HepG2 (cell line): ENCODE results near the gene ORC3. TPM values are rescaled to one million over a fixed set of nuclear protein-coding genes. Genes with fewer than 3 reads are reported as not detected.

ENCODE experiments used
- AGO1 ChIP-seq: fragments of 200-400 bp; formaldehyde crosslinking; IDR thresholded peaks from 2 replicates; pipeline ENCODE4 v1.6.1; 2017; ENCODE audit warnings: mild to moderate bottlenecking, low read depth, low read length, moderate library complexity; ENCODE audit not compliant: poor library complexity, severe bottlenecking
- CBX1 ChIP-seq: IDR thresholded peaks from one replicate; pipeline ENCODE4 v1.6.1; 2016; ENCODE audit warnings: antibody characterized with exemption, low read depth
- CEBPB ChIP-seq: IDR thresholded peaks from 2 replicates; pipeline ENCODE4 v1.6.1; 2011; ENCODE audit warnings: low read depth, low read length, improper control_type of control experiment, borderline replicate concordance
- FOXA3 ChIP-seq: IDR thresholded peaks from 2 replicates; pipeline ENCODE4 v1.6.1; 2016; ENCODE audit warnings: missing genetic modification reagents, missing compliant biosample characterization
- GABPB1 ChIP-seq: IDR thresholded peaks from 2 replicates; pipeline ENCODE4 v1.6.1; 2016; ENCODE audit warnings: mild to moderate bottlenecking, missing genetic modification reagents, moderate library complexity, missing compliant biosample characterization
- GATAD1 ChIP-seq: IDR thresholded peaks from 2 replicates; pipeline ENCODE4 v1.6.1; 2016; ENCODE audit warnings: missing genetic modification reagents, missing compliant biosample characterization
- GATAD2A ChIP-seq: IDR thresholded peaks from 2 replicates; pipeline ENCODE4 v1.6.1; 2016
- GZF1 ChIP-seq: sonication (generic); formaldehyde crosslinking; IDR thresholded peaks from 2 replicates; pipeline ENCODE4 v1.5.1; 2020; ENCODE audit warnings: mild to moderate bottlenecking, missing genetic modification reagents
- HNRNPK ChIP-seq: fragments of 200-400 bp; formaldehyde crosslinking; IDR thresholded peaks from 2 replicates; pipeline ENCODE4 v1.6.1; 2018; ENCODE audit warnings: low read length, low read depth, moderate library complexity, mild to moderate bottlenecking; ENCODE audit not compliant: poor library complexity, severe bottlenecking
- NFATC3 ChIP-seq: sonication (generic); formaldehyde crosslinking; IDR thresholded peaks from 2 replicates; pipeline ENCODE4 v1.5.1; 2020; ENCODE audit warnings: mild to moderate bottlenecking, missing genetic modification reagents
- RCOR2 ChIP-seq: IDR thresholded peaks from 2 replicates; pipeline ENCODE4 v1.6.1; 2016; ENCODE audit warnings: missing biosample characterization, missing genetic modification reagents
- SAP130 ChIP-seq: IDR thresholded peaks from 2 replicates; pipeline ENCODE4 v1.6.1; 2016; ENCODE audit warnings: low read depth
- SP5 ChIP-seq: IDR thresholded peaks from 2 replicates; pipeline ENCODE4 v1.6.1; 2016; ENCODE audit warnings: low read depth, borderline replicate concordance
- TARDBP ChIP-seq: sonication (generic); formaldehyde crosslinking; IDR thresholded peaks from 2 replicates; pipeline ENCODE4 v1.8.0; 2022; ENCODE audit warnings: mild to moderate bottlenecking, missing genetic modification reagents
- THYN1 ChIP-seq: sonication (generic); formaldehyde crosslinking; IDR thresholded peaks from 2 replicates; pipeline ENCODE4 v1.8.1; 2023; ENCODE audit warnings: low read depth, mild to moderate bottlenecking, moderate library complexity, missing genetic modification reagents, borderline replicate concordance
- ZFP1 ChIP-seq: IDR thresholded peaks from 2 replicates; pipeline ENCODE4 v1.6.1; 2016
- ZFP36 ChIP-seq: fragments of 150-350 bp; IDR thresholded peaks from 2 replicates; pipeline ENCODE4 v1.6.1; 2018; ENCODE audit warnings: borderline replicate concordance, low read length, low read depth; ENCODE audit not compliant: partially characterized antibody
- ZNF567 ChIP-seq: sonication (generic); formaldehyde crosslinking; IDR thresholded peaks from 2 replicates; pipeline ENCODE4 v1.8.1; 2023; ENCODE audit warnings: mild to moderate bottlenecking, missing genetic modification reagents, borderline replicate concordance
- ZNF703 ChIP-seq: sonication (generic); formaldehyde crosslinking; IDR thresholded peaks from 2 replicates; pipeline ENCODE4 v1.5.1; 2020; ENCODE audit warnings: missing genetic modification reagents, mild to moderate bottlenecking, moderate library complexity, borderline replicate concordance
- ZNF777 ChIP-seq: sonication (generic); formaldehyde crosslinking; IDR thresholded peaks from 2 replicates; pipeline ENCODE4 v1.4.0; 2020; ENCODE audit warnings: missing genetic modification reagents
- ZNF788 ChIP-seq: sonication (generic); formaldehyde crosslinking; IDR thresholded peaks from 2 replicates; pipeline ENCODE4 v1.5.0; 2020; ENCODE audit warnings: mild to moderate bottlenecking, missing genetic modification reagents, borderline replicate concordance
- ZNF879 ChIP-seq: sonication (generic); formaldehyde crosslinking; IDR thresholded peaks from 2 replicates; pipeline ENCODE4 v1.8.1; 2023; ENCODE audit warnings: missing genetic modification reagents
- ZSCAN12 ChIP-seq: sonication (generic); formaldehyde crosslinking; IDR thresholded peaks from 2 replicates; pipeline ENCODE4 v1.9.0; 2021; ENCODE audit warnings: mild to moderate bottlenecking, missing genetic modification reagents
- polyA plus RNA-seq, 8 experiments: library from polyadenylated mRNA; depleted of rRNA in 3 of 8; stranded (reverse) in 7 of 8; unstranded in 1 of 8; fragments of >200 nt; fragmentation: Illumina TruSeq in 4 of 8; extraction: Trizol in 4 of 8; gene quantifications; 2 replicates each; pipeline versions ENCODE4 v1.2.1 to v1.2.3, GENCODE V29; 2011 to 2016; ENCODE audit warnings: low read depth in 4 of 8, missing spikeins in 1 of 8, mixed read lengths in 1 of 8; ENCODE audit not compliant: insufficient read depth in 1 of 8
- total RNA-seq, 5 experiments: library from RNA; depleted of rRNA; stranded (reverse); fragments of >200 nt; fragmentation: Illumina TruSeq; extraction: Trizol; gene quantifications; 2 replicates each; pipeline ENCODE4 v1.2.3, GENCODE V29; 2016; ENCODE audit warnings: low read depth in 1 of 5
- TF ChIP-seq, protein P1 (sequence below): sonication (generic); formaldehyde crosslinking; conservative IDR thresholded peaks from 2 replicates; pipeline ENCODE4 v1.4.0; 2020; ENCODE audit warnings: missing genetic modification reagents
- TF ChIP-seq, protein P2 (sequence below): sonication (generic); formaldehyde crosslinking; IDR thresholded peaks from 2 replicates; pipeline ENCODE4 v1.4.0; 2020; ENCODE audit warnings: missing genetic modification reagents, mild to moderate bottlenecking, borderline replicate concordance
- TF ChIP-seq, protein P3 (sequence below): sonication (generic); formaldehyde crosslinking; conservative IDR thresholded peaks from 2 replicates; pipeline ENCODE4 v1.8.0; 2022; ENCODE audit warnings: low read depth, missing genetic modification reagents

ORC3 gene
- total and polyA plus RNA-seq, 2 of the 13 experiments (the other 11 are each of a cell fraction or from before 2014, with no cell fraction given) = 21.8 to 43.5 TPM

DNA sequence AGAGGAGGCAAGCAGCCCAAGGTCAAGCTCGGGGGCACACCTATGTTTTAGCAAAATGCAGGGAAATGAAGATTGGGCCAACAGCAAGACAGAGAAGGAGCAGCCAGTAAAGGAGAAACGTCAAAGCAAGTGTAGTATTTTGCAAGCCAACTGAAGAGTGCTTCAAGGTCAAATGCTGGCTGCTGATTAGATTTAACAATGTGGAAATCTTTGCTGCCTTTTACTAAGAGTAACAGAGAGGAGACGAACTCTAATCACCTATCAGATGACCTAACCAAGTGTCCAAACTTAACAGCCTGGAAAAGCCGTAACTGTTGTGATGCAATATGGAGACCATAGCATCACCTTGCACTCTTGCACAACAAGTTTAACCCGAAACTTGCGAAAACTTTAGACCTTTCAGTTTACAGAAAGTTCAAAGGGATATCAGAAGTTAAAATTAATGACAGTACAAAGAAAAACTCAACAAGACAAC lies 81.7 kb downstream of the ORC3 start (continued):
- TF ChIP-seq, protein P1, sequence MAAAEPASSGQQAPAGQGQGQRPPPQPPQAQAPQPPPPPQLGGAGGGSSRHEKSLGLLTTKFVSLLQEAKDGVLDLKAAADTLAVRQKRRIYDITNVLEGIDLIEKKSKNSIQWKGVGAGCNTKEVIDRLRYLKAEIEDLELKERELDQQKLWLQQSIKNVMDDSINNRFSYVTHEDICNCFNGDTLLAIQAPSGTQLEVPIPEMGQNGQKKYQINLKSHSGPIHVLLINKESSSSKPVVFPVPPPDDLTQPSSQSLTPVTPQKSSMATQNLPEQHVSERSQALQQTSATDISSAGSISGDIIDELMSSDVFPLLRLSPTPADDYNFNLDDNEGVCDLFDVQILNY (CRISPR knock-in tag) = no peak
- TF ChIP-seq ZNF788 (CRISPR knock-in tag) = peak; percentile 63; the same call in 1 of the 2 replicates
- peak; percentile 99 for TF ChIP-seq TARDBP (CRISPR knock-in tag)
- TF ChIP-seq SAP130 (CRISPR knock-in tag) = peak; percentile 95
- no peak for TF ChIP-seq AGO1
- TF ChIP-seq THYN1 (CRISPR knock-in tag) = 0 out of 2 replicates have a peak, but pooled peaks have one; percentile 71
- peak; percentile 100 for TF ChIP-seq GATAD2A (CRISPR knock-in tag)
- TF ChIP-seq ZNF567 (CRISPR knock-in tag) = 0 out of 2 replicates have a peak, but pooled peaks have one; percentile 39
- peak; percentile 99 for TF ChIP-seq RCOR2
- TF ChIP-seq CBX1 = peak; percentile 77
- TF ChIP-seq, protein P2, sequence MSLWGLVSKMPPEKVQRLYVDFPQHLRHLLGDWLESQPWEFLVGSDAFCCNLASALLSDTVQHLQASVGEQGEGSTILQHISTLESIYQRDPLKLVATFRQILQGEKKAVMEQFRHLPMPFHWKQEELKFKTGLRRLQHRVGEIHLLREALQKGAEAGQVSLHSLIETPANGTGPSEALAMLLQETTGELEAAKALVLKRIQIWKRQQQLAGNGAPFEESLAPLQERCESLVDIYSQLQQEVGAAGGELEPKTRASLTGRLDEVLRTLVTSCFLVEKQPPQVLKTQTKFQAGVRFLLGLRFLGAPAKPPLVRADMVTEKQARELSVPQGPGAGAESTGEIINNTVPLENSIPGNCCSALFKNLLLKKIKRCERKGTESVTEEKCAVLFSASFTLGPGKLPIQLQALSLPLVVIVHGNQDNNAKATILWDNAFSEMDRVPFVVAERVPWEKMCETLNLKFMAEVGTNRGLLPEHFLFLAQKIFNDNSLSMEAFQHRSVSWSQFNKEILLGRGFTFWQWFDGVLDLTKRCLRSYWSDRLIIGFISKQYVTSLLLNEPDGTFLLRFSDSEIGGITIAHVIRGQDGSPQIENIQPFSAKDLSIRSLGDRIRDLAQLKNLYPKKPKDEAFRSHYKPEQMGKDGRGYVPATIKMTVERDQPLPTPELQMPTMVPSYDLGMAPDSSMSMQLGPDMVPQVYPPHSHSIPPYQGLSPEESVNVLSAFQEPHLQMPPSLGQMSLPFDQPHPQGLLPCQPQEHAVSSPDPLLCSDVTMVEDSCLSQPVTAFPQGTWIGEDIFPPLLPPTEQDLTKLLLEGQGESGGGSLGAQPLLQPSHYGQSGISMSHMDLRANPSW (CRISPR knock-in tag) = peak; percentile 95
- 0 out of 2 replicates have a peak, but pooled peaks have one; percentile 31 for TF ChIP-seq NFATC3 (CRISPR knock-in tag)
- peak; percentile 98 for TF ChIP-seq FOXA3 (CRISPR knock-in tag)
- no peak for TF ChIP-seq ZSCAN12 (CRISPR knock-in tag)
- peak; percentile 100 for TF ChIP-seq CEBPB
- no peak for TF ChIP-seq GZF1 (CRISPR knock-in tag)
- peak; percentile 64; the same call in 1 of the 2 replicates for TF ChIP-seq SP5
- TF ChIP-seq, protein P3, sequence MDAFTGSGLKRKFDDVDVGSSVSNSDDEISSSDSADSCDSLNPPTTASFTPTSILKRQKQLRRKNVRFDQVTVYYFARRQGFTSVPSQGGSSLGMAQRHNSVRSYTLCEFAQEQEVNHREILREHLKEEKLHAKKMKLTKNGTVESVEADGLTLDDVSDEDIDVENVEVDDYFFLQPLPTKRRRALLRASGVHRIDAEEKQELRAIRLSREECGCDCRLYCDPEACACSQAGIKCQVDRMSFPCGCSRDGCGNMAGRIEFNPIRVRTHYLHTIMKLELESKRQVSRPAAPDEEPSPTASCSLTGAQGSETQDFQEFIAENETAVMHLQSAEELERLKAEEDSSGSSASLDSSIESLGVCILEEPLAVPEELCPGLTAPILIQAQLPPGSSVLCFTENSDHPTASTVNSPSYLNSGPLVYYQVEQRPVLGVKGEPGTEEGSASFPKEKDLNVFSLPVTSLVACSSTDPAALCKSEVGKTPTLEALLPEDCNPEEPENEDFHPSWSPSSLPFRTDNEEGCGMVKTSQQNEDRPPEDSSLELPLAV (CRISPR knock-in tag) = no peak
- peak; percentile 74 for TF ChIP-seq GATAD1 (CRISPR knock-in tag)
- peak; percentile 90; the same call in 1 of the 2 replicates for TF ChIP-seq ZFP1 (CRISPR knock-in tag)
- no peak for TF ChIP-seq HNRNPK
- no peak for TF ChIP-seq ZNF777 (CRISPR knock-in tag)
- TF ChIP-seq ZFP36 = no peak
- TF ChIP-seq ZNF879 (CRISPR knock-in tag) = no peak
- TF ChIP-seq GABPB1 = peak; percentile 47; the same call in 1 of the 2 replicates
- no peak; the same call in 1 of the 2 replicates for TF ChIP-seq ZNF703 (CRISPR knock-in tag)
